Neural crest cell (in vitro differentiated cells): Measurements from ENCODE around the gene MYL6B. TPM values are rescaled to one million over a fixed set of nuclear protein-coding genes. Genes with fewer than 3 reads are reported as not detected.

Source experiments
- DNase-seq: peaks from one replicate; pipeline ENCODE4 v3.0.0; 2021; ENCODE audit warnings: low read depth, mixed read lengths, low spot score
- H3K27ac Mint-ChIP-seq: one replicate; pipeline ENCODE4 v1.8.0; 2021; ENCODE audit warnings: mild to moderate bottlenecking, mixed read lengths; ENCODE audit not compliant: unreplicated experiment
- H3K27me3 Mint-ChIP-seq: 2 replicates; pipeline ENCODE4 v1.8.0; 2021; ENCODE audit warnings: low read depth, mild to moderate bottlenecking, mixed read lengths
- H3K36me3 Mint-ChIP-seq: 2 replicates; pipeline ENCODE4 v1.8.0; 2021; ENCODE audit warnings: low read depth, mild to moderate bottlenecking, mixed read lengths
- H3K4me1 Mint-ChIP-seq: 2 replicates; pipeline ENCODE4 v1.8.0; 2021; ENCODE audit warnings: mixed read lengths
- H3K4me3 Mint-ChIP-seq: one replicate; pipeline ENCODE4 v1.8.0; 2021; ENCODE audit warnings: mild to moderate bottlenecking, mixed read lengths
- H3K9me3 Mint-ChIP-seq: 2 replicates; pipeline ENCODE4 v1.8.0; 2021; ENCODE audit warnings: mixed read lengths
- total RNA-seq: library from RNA; stranded (reverse); gene quantifications from 2 replicates; pipeline ENCODE4 v1.2.1, GENCODE V29; 2021
- TF ChIP-seq, protein P1 (sequence below): fragments of 200-600 bp; sonication (generic); conservative IDR thresholded peaks from 2 replicates; pipeline ENCODE4 v1.5.0; 2021; ENCODE audit warnings: antibody characterized with exemption, mild to moderate bottlenecking

MYL6B gene
- total RNA-seq, 1 donor from 2014 or later = 178 TPM

DNA sequence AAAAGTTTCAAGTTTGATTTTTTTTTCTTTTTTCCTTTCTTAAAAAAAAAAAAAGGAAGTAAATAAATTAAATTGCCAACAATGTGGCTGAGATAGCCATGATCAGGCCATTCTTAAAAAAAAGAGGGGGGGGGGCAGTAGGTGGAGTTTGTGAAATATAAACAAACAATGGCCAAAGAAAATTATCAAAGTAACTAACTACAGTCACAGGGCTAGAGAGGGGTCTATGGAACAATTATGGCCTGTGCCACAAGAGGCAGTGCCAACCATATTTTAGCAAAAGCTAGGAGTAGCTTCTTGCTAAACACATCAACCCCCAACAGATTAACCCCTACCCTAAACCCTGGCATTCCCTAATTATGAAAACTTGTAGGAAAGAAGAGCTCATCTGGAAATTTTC, 53.1 kb downstream of the MYL6B start:
- no peak overlapping the region for H3K27ac Mint-ChIP-seq
- no peak overlapping the region for H3K4me3 Mint-ChIP-seq
- TF ChIP-seq, protein P1, sequence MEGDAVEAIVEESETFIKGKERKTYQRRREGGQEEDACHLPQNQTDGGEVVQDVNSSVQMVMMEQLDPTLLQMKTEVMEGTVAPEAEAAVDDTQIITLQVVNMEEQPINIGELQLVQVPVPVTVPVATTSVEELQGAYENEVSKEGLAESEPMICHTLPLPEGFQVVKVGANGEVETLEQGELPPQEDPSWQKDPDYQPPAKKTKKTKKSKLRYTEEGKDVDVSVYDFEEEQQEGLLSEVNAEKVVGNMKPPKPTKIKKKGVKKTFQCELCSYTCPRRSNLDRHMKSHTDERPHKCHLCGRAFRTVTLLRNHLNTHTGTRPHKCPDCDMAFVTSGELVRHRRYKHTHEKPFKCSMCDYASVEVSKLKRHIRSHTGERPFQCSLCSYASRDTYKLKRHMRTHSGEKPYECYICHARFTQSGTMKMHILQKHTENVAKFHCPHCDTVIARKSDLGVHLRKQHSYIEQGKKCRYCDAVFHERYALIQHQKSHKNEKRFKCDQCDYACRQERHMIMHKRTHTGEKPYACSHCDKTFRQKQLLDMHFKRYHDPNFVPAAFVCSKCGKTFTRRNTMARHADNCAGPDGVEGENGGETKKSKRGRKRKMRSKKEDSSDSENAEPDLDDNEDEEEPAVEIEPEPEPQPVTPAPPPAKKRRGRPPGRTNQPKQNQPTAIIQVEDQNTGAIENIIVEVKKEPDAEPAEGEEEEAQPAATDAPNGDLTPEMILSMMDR = no peak
- peaks cover 16% of the 10 kb centered on the region for H3K36me3 Mint-ChIP-seq
- H3K9me3 Mint-ChIP-seq = no peaks in the 10 kb centered on the region
- H3K4me1 Mint-ChIP-seq = peaks cover 4% of the 10 kb centered on the region
- H3K27me3 Mint-ChIP-seq = no peaks in the 10 kb centered on the region
- no peak for DNase-seq

DNA sequence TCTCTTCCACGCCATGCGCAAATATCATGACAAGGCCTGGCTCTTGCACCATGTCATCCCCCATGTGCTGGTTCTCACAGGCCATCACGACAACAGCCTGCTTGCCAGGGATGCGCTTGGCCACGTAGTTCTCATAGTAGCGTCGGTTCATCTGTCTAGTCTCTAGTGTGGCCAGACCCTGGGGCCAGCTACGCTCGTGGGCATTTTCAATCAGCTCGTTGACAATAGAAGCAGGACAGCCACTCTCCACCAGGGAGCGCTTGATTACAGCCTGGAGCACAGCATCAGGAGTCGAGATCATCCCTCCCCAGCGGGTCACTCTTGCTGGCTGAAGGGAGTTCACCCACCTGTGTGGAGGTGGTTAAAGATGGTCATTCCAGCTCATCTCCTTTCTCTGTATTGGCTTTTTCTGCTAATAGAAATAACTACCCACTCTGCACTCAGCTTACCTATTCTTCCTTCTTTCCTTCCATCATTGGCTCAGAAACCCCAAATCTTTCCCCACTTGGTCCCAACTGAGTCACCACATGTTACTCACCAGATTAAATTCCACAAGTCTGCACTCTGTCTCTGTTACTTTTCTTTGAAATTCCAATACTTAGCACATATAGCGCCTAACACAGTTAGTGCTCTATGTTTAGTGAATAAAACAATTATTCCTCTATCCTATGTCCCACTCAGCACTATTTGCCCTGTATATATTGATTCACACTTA, 54.2 kb downstream of the MYL6B start:
- peaks cover 20% of the 10 kb centered on the region for H3K36me3 Mint-ChIP-seq
- peaks cover 4% of the 10 kb centered on the region for H3K4me1 Mint-ChIP-seq
- DNase-seq = peak; percentile 52
- no peaks in the 10 kb centered on the region for H3K27me3 Mint-ChIP-seq
- no peak overlapping the region for H3K4me3 Mint-ChIP-seq
- TF ChIP-seq, protein P1 = peak; percentile 64
- H3K9me3 Mint-ChIP-seq = no peaks in the 10 kb centered on the region
- H3K27ac Mint-ChIP-seq = no peak overlapping the region

Other genes starting within 250 kb of the MYL6B start
- gene PYM1, start 224.7 kb upstream of the MYL6B start, total RNA-seq = 54.0 and 56.8 TPM in 2 replicates
- gene DGKA, start 221.4 kb upstream of the MYL6B start, total RNA-seq = 17.1 and 18.8 TPM in 2 replicates
- 36.9 and 39.9 TPM in 2 replicates for gene PMEL, start 186.5 kb upstream of the MYL6B start, total RNA-seq
- gene CDK2, start 185.8 kb upstream of the MYL6B start, total RNA-seq = 125 TPM in 2 replicates
- gene RAB5B, start 178.5 kb upstream of the MYL6B start, total RNA-seq = 86.5 and 97.3 TPM in 2 replicates
- 30.4 and 33.7 TPM in 2 replicates for gene SUOX, start 155.3 kb upstream of the MYL6B start, total RNA-seq
- gene IKZF4, start 131.5 kb upstream of the MYL6B start, total RNA-seq = 42.3 and 45.5 TPM in 2 replicates
- 32.3 and 43.1 TPM in 2 replicates for gene RPS26, start 110.7 kb upstream of the MYL6B start, total RNA-seq
- gene ERBB3, start 72.4 kb upstream of the MYL6B start, total RNA-seq = 144 and 152 TPM in 2 replicates
- 201 and 213 TPM in 2 replicates for gene PA2G4, start 48.0 kb upstream of the MYL6B start, total RNA-seq
- 4,478 and 4,582 TPM in 2 replicates for gene RPL41, start 36.0 kb upstream of the MYL6B start, total RNA-seq
- 19.1 and 19.3 TPM in 2 replicates for gene ZC3H10, start 34.3 kb upstream of the MYL6B start, total RNA-seq
- gene ESYT1, start 24.3 kb upstream of the MYL6B start, total RNA-seq = 118 and 121 TPM in 2 replicates
- 924 TPM in 2 replicates for gene MYL6, start 5.8 kb downstream of the MYL6B start, total RNA-seq
- gene SMARCC2, start 36.9 kb downstream of the MYL6B start, total RNA-seq = 164 and 172 TPM in 2 replicates
- 48.3 and 48.6 TPM in 2 replicates for gene RNF41, start 69.3 kb downstream of the MYL6B start, total RNA-seq
- gene NABP2, start 71.8 kb downstream of the MYL6B start, total RNA-seq = 71.8 and 75.7 TPM in 2 replicates
- gene SLC39A5, start 77.5 kb downstream of the MYL6B start, total RNA-seq = 0.65 and 1.0 TPM in 2 replicates
- gene ANKRD52, start 105.8 kb downstream of the MYL6B start, total RNA-seq = 61.4 and 68.0 TPM in 2 replicates
- 23.2 and 23.3 TPM in 2 replicates for gene COQ10A, start 114.4 kb downstream of the MYL6B start, total RNA-seq
- 295 and 302 TPM in 2 replicates for gene CS, start 147.7 kb downstream of the MYL6B start, total RNA-seq
- 242 and 244 TPM in 2 replicates for gene CNPY2, start 163.4 kb downstream of the MYL6B start, total RNA-seq
- 64.4 and 69.6 TPM in 2 replicates for gene PAN2, start 181.4 kb downstream of the MYL6B start, total RNA-seq
- 0.23 TPM in 1 of 2 replicates, not detected in the other for gene IL23A, start 186.3 kb downstream of the MYL6B start, total RNA-seq
- gene STAT2, start 207.5 kb downstream of the MYL6B start, total RNA-seq = 67.4 and 70.0 TPM in 2 replicates
- not detected in 2 replicates for gene APOF, start 210.3 kb downstream of the MYL6B start, total RNA-seq